ENCODE results near the gene NR1H3.

DNA sequence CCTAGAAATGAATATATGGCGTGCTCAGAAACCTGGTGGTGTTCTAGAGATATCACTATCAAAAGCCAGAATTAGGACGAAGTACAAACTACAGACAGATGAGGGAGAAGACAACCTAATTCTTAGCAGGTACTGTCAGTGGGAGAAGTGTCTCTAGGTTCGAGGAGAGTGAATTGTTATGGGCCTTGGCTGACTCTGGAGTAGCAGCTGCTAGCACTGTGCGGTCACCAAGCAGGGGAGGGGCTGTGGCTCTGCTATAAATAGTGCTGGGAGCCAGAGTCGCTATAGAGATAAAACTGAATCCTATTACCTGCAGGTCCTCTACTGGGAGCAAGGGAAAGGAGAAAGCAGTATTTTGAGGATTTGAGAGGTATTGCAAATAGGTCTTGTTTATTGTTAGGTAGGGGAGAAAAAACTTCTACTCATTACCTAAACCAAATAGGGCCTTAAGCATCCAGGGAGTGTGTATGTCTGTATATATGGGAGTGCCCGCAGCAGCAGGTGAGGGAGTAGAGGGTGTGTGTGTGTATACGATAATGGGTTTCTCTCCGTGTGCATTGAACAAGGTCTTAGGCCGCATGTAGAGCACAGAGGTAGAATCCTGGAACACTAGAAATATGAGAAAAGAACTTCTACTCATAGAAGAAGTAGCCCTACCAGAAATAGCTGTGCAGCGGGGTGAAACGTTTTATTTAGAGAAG is 14.3 kb downstream of the NR1H3 start:
- TF ChIP-seq POLR2A (IDR thresholded peaks at IDR 0.05) (no peak), EP300 (IDR thresholded peaks at IDR 0.05) (no peak)
- TF ChIP-seq, protein P1, sequence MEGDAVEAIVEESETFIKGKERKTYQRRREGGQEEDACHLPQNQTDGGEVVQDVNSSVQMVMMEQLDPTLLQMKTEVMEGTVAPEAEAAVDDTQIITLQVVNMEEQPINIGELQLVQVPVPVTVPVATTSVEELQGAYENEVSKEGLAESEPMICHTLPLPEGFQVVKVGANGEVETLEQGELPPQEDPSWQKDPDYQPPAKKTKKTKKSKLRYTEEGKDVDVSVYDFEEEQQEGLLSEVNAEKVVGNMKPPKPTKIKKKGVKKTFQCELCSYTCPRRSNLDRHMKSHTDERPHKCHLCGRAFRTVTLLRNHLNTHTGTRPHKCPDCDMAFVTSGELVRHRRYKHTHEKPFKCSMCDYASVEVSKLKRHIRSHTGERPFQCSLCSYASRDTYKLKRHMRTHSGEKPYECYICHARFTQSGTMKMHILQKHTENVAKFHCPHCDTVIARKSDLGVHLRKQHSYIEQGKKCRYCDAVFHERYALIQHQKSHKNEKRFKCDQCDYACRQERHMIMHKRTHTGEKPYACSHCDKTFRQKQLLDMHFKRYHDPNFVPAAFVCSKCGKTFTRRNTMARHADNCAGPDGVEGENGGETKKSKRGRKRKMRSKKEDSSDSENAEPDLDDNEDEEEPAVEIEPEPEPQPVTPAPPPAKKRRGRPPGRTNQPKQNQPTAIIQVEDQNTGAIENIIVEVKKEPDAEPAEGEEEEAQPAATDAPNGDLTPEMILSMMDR (IDR thresholded peaks at IDR 0.05): no peak
